ENCODE measurements around the gene PANX2. TPM values are rescaled to one million over a fixed set of nuclear protein-coding genes. Genes with fewer than 3 reads are reported as not detected.

PANX2 gene
- total RNA-seq, 4 donors from 2014 or later, result 1.4 to 4.3 (median 1.8) TPM

DNA sequence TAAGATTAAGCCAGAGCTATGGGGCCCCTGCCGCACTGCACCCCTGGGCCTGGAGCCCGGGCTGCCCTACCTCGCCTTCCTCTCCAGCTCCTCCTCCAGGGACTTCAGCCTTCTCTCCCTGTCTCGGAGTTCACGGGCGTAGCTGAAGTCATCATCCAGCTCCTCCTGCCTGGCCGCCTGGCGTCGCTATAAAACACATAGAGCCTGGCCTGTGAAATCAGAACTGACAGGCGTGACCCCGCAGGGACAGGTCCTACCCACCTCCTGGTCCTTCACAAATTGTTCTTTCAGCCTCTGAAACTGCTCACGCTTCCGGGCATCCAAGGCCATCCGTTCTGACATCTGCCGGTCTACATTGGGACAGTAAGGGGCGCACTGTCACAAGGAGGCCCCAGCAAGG lies 53.5 kb downstream of the PANX2 start:
- intact Hi-C loops (cut with DNase I; ENCODE audit: low total_unique reads), result no loop called here
- 90 to 91% methylated on average over 16 of the region's 16 CpGs for WGBS, 2 donors
- DNase-seq (ENCODE audit: low spot score in 2 of 2), result no peak
- TF ChIP-seq, protein P1, sequence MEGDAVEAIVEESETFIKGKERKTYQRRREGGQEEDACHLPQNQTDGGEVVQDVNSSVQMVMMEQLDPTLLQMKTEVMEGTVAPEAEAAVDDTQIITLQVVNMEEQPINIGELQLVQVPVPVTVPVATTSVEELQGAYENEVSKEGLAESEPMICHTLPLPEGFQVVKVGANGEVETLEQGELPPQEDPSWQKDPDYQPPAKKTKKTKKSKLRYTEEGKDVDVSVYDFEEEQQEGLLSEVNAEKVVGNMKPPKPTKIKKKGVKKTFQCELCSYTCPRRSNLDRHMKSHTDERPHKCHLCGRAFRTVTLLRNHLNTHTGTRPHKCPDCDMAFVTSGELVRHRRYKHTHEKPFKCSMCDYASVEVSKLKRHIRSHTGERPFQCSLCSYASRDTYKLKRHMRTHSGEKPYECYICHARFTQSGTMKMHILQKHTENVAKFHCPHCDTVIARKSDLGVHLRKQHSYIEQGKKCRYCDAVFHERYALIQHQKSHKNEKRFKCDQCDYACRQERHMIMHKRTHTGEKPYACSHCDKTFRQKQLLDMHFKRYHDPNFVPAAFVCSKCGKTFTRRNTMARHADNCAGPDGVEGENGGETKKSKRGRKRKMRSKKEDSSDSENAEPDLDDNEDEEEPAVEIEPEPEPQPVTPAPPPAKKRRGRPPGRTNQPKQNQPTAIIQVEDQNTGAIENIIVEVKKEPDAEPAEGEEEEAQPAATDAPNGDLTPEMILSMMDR (IDR thresholded peaks at IDR 0.05), result no peak
- no peak for TF ChIP-seq POLR2A (IDR thresholded peaks at IDR 0.05)
- no peak overlapping the region for H3K4me3 ChIP-seq (ENCODE audit: low read depth, poor library complexity, severe bottlenecking)

DNA sequence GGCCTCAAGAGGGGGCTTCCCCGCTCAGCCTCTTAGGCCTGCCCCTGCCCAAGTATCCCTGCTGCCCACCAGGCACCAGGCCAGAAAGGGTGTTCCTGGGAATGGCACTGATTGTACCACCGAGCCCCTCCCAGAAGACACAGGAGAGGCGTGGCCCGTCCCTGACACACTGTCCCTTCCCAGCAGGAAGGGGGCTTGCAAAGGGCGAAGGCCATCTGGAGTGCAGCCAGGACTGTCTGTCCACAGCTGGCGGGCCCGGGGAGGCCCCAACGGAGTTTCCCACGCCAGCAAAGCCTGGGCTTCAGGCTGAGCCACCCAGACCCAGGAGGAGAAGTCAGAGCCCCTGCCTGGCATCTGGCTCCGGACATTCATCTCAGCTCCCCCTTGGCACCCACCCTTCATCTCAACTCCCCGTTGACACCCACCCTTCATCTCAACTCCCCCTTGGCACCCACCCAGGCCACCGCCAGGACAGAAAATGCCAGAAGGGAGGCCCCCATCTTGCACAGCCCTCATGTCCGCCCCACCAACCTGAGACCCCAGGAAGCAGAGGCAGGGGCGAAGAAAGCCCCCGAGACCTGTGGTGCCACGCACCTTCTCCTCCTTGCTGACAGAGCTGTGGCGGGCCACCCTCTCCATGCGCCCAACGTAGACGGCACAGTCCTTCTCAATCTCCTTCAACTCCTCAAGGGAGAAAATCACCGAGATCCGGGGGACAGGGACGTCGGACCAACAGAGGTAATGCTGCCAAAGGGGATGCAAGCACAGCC lies 54.9 kb downstream of the PANX2 start:
- H3K4me3 ChIP-seq (ENCODE audit: low read depth, poor library complexity, severe bottlenecking), result no peak overlapping the region
- no peak for DNase-seq (ENCODE audit: low spot score in 2 of 2)
- no peak for TF ChIP-seq POLR2A (IDR thresholded peaks at IDR 0.05)
- TF ChIP-seq, protein P1 (IDR thresholded peaks at IDR 0.05), result no peak
- intact Hi-C loops (cut with DNase I; ENCODE audit: low total_unique reads), result no loop called here
- 84 to 90% methylated on average over 17 to 23 of the region's 24 CpGs for WGBS, 2 donors

DNA sequence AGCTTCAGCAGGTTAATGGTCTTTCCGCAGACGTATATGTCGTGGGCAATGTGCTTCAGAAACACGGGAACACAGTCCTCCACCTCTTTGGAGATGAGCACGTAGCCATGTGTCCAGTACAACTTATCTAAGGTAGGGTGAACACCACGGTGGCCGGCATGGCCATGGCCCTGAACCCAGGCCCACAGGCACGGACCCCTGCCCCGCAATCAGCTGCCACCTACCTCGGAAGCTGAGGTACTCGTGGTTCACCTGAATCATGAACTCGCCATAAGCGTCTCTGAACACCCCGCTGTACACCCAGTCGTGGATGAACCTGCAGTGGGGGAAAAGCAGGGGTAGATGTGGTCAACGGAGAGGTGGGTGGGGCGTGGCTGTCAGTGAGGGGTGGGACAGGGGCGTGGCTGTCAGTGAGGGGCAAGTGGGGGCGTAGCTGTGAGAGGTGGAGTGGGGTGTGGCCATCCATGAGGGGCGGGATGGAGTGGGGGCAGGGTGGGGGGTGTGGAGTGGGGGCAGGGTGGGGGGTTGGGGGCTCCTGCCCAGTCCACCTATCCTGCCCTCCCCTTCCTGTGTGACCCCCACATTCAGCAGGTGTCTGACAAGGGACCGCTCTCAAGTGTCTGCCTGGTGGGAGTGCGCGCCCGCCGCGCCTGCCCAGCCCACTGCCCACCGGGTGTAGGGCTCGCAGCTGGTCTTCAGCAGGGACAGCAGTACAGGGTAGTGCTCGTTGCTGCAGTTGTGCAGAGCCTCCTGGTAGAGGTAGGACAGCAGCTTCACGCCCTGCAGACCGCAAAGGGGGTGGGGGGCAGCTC lies 55.7 kb downstream of the PANX2 start:
- intact Hi-C loops (cut with DNase I; ENCODE audit: low total_unique reads), result no loop called here
- TF ChIP-seq, protein P1 (IDR thresholded peaks at IDR 0.05), result no peak
- no peak for TF ChIP-seq POLR2A (IDR thresholded peaks at IDR 0.05)
- no peak for DNase-seq (ENCODE audit: low spot score in 2 of 2)
- 91% methylated on average over 28 to 31 of the region's 31 CpGs for WGBS, 2 donors
- H3K4me3 ChIP-seq (ENCODE audit: low read depth, poor library complexity, severe bottlenecking), result no peak overlapping the region

DNA sequence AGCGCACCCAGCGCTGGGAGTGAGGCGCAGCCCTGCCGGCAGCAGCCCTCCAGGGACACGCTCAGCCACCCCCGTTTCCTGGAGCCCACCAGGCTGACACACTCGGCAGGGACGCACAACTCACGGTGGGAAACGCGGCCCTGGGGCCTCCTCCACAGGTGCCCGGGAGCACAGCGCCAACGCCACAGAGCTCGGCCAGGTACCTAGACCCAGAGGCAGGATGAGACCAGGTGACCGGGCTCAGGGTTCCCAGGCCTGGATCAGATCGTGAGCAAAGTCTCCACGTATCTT lies 56.3 kb downstream of the PANX2 start:
- TF ChIP-seq, protein P1 (IDR thresholded peaks at IDR 0.05), result no peak
- TF ChIP-seq POLR2A (IDR thresholded peaks at IDR 0.05), result no peak
- H3K4me3 ChIP-seq (ENCODE audit: low read depth, poor library complexity, severe bottlenecking), result no peak overlapping the region
- intact Hi-C loops (cut with DNase I; ENCODE audit: low total_unique reads), result no loop called here
- WGBS, 2 donors, result 96% methylated on average over 4 to 17 of the region's 18 CpGs
- DNase-seq (ENCODE audit: low spot score in 2 of 2), result no peak

DNA sequence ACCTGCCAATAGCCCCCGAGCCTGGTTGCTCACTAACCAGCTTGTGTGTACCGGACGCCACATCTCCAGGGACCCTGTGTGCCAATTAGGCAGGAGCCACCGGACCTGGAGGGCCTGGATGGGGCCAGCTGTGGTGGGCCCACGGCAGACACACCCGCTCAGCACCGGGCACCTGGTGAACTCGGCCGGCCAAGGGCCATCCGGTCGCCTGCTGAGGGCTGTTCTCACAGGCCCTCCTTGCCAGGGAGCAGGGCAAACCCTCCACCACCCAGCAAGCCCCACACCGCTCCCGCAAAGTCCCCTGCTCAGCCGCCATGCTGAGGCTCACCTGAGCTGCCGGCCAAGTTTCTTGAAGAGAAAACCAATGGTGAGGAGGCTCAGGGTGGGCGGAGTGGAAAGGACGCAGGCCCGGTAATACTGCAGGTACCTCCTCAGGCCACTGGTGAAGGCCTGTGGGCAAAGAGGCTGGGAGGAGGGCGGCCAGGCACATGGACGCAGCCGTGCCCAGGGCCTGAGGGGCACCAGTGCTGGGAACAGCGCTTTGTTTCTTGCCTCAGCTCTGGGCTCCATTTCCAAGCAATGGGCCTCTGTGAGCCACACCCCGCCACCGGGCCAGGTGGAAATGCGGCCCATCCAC lies 57.2 kb downstream of the PANX2 start:
- DNase-seq (ENCODE audit: low spot score in 2 of 2), result no peak
- no peak for TF ChIP-seq POLR2A (IDR thresholded peaks at IDR 0.05)
- TF ChIP-seq, protein P1 (IDR thresholded peaks at IDR 0.05), result no peak
- WGBS, 2 donors, result 93 to 95% methylated on average over 21 to 25 of the region's 25 CpGs
- H3K4me3 ChIP-seq (ENCODE audit: low read depth, poor library complexity, severe bottlenecking), result no peak overlapping the region
- intact Hi-C loops (cut with DNase I; ENCODE audit: low total_unique reads), result no loop called here
